Measurements from ENCODE around the gene NRDE2.

- TF ChIP-seq CTCF (IDR thresholded peaks at IDR 0.05; ENCODE audit: low read depth, low read length, missing input control) = no peak
- no peak for TF ChIP-seq JUND (IDR thresholded peaks at IDR 0.05)
- TF ChIP-seq RAD21 (IDR thresholded peaks at IDR 0.05) = no peak
- no peak for TF ChIP-seq GABPA (IDR thresholded peaks at IDR 0.05 in 1 of 2, conservative IDR thresholded peaks at IDR 0.05 in 1 of 2)
- TF ChIP-seq SP1 (IDR thresholded peaks at IDR 0.05) = no peak
- TF ChIP-seq TAF1 (conservative IDR thresholded peaks at IDR 0.05) = no peak
- no peak for TF ChIP-seq ZBTB33 (IDR thresholded peaks at IDR 0.05)
- no peak for TF ChIP-seq REST (IDR thresholded peaks at IDR 0.05)
- TF ChIP-seq FOXA1 (IDR thresholded peaks at IDR 0.05) = no peak
- no peak for TF ChIP-seq ATF3 (IDR thresholded peaks at IDR 0.05)
Measured at GRCh38 chr14:90319173-90319572, 12.6 kb downstream of the NRDE2 start.
